ENCODE data around the gene RSRC2. TPM values are rescaled to one million over a fixed set of nuclear protein-coding genes. Genes with fewer than 3 reads are reported as not detected.
"Not testable (repeated sequence)": the region's sequence is repeated elsewhere in the genome, so short reads cannot be mapped to it uniquely, and the experiment has no call there.

The RSRC2 gene
- total and polyA plus RNA-seq, 7 experiments from 2014 or later = 32.1 to 249 (median 128) TPM

DNA sequence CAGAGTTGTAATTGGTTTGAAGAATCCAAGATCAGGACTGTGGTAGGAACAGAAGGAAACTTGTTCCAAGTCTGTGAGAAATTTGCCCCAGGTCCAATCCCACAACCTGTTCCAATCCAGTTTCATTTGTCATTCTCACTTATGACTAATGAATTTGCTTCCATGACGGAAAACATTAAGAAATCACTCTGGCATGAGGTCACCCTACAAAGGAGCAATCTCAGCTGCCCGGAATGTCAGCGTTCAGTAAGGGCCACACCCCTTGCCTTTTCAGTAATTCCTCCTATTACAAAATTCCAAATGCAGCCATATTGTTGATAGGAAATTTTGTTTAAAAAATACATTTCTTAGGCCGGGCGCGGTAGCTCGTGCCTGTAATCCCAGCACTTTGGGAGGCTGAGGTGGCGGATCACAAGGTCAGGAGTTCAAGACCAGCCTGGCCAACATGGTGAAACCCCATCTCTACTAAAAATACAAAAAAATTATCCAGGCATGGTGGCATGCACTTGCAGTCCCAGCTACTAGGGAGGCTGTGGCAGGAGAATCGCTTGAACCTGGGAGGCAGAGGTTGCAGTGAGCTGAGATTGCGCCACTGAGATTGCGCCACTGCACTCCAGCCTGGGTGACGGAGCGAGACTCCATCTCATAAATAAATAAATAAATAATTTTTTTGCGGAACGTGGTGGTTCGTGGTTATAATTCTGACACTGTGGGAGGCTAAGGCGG lies 62.3 kb downstream of the RSRC2 start:
- peak overlapping the region in 1 of 9 donors; percentile 43 for H3K27ac Mint-ChIP-seq
- H3K4me3 Mint-ChIP-seq; H3K4me1 Mint-ChIP-seq; H3K4me3 ChIP-seq (ENCODE audit: low read length); H3K36me3 ChIP-seq (ENCODE audit: control insufficient read depth in 2 of 3, insufficient read depth in 3 of 3, low read length in 3 of 3); H3K27me3 Mint-ChIP-seq; H3K9me3 Mint-ChIP-seq; H3K27me3 ChIP-seq (ENCODE audit: control insufficient read depth in 2 of 2, insufficient read depth in 2 of 2, low read length in 2 of 2); H3K36me3 Mint-ChIP-seq; H3K27ac ChIP-seq (ENCODE audit: low read depth, low read length); H3K9me3 ChIP-seq (ENCODE audit: control insufficient read depth in 2 of 3, low read length in 3 of 3); intact Hi-C loops (cut with micrococcal nuclease); H3K4me1 ChIP-seq (ENCODE audit: control insufficient read depth in 2 of 2, insufficient read depth in 2 of 2, low read length in 2 of 2): not testable (repeated sequence)
- CTCF ChIA-PET = interaction anchor here (0.6 to 1.1 kb wide), 2 partner anchors 65 kb away, joined by 3 read pairs; no protein-coding TSS in a partner anchor
- POLR2A ChIA-PET = interaction anchor here (1.1 to 1.7 kb wide), 2 partner anchors 12 to 38 kb away, joined by 3 read pairs; no protein-coding TSS in a partner anchor
- ATAC-seq = peak; percentile 66
- peak in 1 of 9 donors; percentile 16 for DNase-seq

DNA sequence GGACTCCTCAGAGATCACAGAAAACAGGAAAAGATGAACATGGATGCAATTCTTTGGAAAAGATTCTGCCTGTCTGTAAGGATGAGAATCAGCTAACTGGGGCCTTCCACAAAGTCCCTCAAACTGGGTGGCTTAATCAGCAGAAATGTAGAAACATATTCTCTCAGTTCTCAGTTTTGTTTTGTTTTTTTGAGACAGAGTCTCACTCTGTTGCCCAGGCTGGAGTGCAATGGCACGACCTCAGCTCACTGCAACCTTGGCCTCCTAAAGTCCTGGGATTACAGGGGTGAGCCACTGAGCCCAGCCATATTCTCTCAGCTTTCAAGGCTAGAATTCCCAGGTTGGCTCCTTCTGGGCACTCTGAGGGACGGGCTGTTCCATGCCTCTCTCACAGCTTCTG lies 66.1 kb downstream of the RSRC2 start:
- Mint-ChIP-seq H3K27ac (peak overlapping the region in 2 of 9 donors; percentile 0 to 12), H3K9me3 (no peaks in the 10 kb centered on the region), H3K4me1 (peaks cover 0 to 21% (median 3%) of the 10 kb centered on the region in 7 donors), H3K36me3 (no peaks in the 10 kb centered on the region), H3K27me3 (no peaks in the 10 kb centered on the region), H3K4me3 (no peak overlapping the region)
- POLR2A ChIA-PET = interaction anchor here (1.1 kb wide), 1 partner anchor 61 kb away, joined by 4 read pairs; no protein-coding TSS in a partner anchor
- CTCF ChIA-PET = interaction anchor here (0.6 kb wide), 1 partner anchor 124 kb away, joined by 5 read pairs; no protein-coding TSS in a partner anchor
- no peak for ATAC-seq
- no peak overlapping the region for H3K27ac ChIP-seq (ENCODE audit: low read depth, low read length)
- no peaks in the 10 kb centered on the region for H3K9me3 ChIP-seq (ENCODE audit: control insufficient read depth in 2 of 3, low read length in 3 of 3)
- H3K4me1 ChIP-seq (ENCODE audit: control insufficient read depth in 2 of 2, insufficient read depth in 2 of 2, low read length in 2 of 2) = no peaks in the 10 kb centered on the region
- no peak overlapping the region for H3K4me3 ChIP-seq (ENCODE audit: low read length)
- H3K36me3 ChIP-seq (ENCODE audit: control insufficient read depth in 2 of 3, insufficient read depth in 3 of 3, low read length in 3 of 3) = no peaks in the 10 kb centered on the region
- intact Hi-C loops (cut with micrococcal nuclease) = no loop called here
- no peak for DNase-seq
- H3K27me3 ChIP-seq (ENCODE audit: control insufficient read depth in 2 of 2, insufficient read depth in 2 of 2, low read length in 2 of 2) = no peaks in the 10 kb centered on the region

DNA sequence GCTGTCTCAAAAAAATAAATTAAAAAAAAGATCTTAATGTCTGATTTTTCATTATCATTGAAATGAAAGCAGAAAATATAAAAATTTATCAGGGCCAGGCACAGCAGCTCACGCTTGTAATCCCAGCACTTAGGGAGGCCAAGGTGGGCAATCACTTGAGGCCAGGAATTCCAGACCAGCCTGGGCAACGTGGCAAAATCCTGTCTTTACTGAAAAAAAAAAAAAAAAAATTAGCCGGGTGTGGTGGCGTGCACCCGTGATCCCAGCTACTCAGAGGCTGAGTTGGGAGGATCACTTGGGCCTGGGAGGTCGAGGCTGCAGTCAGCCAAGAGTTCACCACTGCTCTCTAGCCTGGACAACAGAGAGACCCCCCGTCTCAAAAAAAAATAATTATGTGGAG lies 66.7 kb downstream of the RSRC2 start:
- no peaks in the 10 kb centered on the region for H3K4me1 ChIP-seq (ENCODE audit: control insufficient read depth in 2 of 2, insufficient read depth in 2 of 2, low read length in 2 of 2)
- no peak overlapping the region for H3K4me3 Mint-ChIP-seq
- H3K36me3 ChIP-seq (ENCODE audit: control insufficient read depth in 2 of 3, insufficient read depth in 3 of 3, low read length in 3 of 3) = no peaks in the 10 kb centered on the region
- no peaks in the 10 kb centered on the region for H3K27me3 ChIP-seq (ENCODE audit: control insufficient read depth in 2 of 2, insufficient read depth in 2 of 2, low read length in 2 of 2)
- H3K9me3 ChIP-seq (ENCODE audit: control insufficient read depth in 2 of 3, low read length in 3 of 3) = no peaks in the 10 kb centered on the region
- ATAC-seq (no peak), DNase-seq (no peak)
- peaks cover 0 to 21% (median 3%) of the 10 kb centered on the region in 7 donors for H3K4me1 Mint-ChIP-seq
- H3K9me3 Mint-ChIP-seq = no peaks in the 10 kb centered on the region
- no peak overlapping the region for H3K27ac Mint-ChIP-seq
- ChIA-PET POLR2A (interaction anchor here (1.1 kb wide), 1 partner anchor 60 kb away, joined by 4 read pairs; no protein-coding TSS in a partner anchor), CTCF (no interaction called here)
- no peaks in the 10 kb centered on the region for H3K36me3 Mint-ChIP-seq
- no peak overlapping the region for H3K4me3 ChIP-seq (ENCODE audit: low read length)
- no peak overlapping the region for H3K27ac ChIP-seq (ENCODE audit: low read depth, low read length)
- intact Hi-C loops (cut with micrococcal nuclease) = no loop called here
- no peaks in the 10 kb centered on the region for H3K27me3 Mint-ChIP-seq

DNA sequence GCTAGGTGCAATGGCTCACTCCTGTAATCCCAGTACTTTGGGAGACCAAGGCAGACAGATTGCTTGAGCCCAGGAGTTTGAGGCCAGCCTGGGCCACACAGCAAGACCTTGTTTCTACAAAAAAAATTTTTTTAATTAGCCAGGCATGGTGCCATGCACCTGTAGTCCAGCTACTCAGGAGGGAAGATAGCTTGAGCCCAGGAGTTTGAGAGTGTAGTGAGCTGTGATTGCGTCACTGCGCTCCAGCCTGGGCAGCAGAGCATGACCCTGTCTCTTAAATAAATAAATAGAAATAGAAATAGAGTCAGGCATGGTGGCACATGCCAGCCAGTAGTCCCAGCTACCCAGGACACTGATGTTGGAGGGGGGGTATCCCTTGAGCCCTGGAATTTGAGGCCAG lies 67.5 kb downstream of the RSRC2 start:
- Histone ChIP-seq H3K4me3 (ENCODE audit: low read length) (no peak overlapping the region), H3K27me3 (ENCODE audit: control insufficient read depth in 2 of 2, insufficient read depth in 2 of 2, low read length in 2 of 2) (no peaks in the 10 kb centered on the region), H3K9me3 (ENCODE audit: control insufficient read depth in 2 of 3, low read length in 3 of 3) (no peaks in the 10 kb centered on the region), H3K27ac (ENCODE audit: low read depth, low read length) (no peak overlapping the region), H3K4me1 (ENCODE audit: control insufficient read depth in 2 of 2, insufficient read depth in 2 of 2, low read length in 2 of 2) (peaks cover under 1 to 5% of the 10 kb centered on the region in 2 donors), H3K36me3 (ENCODE audit: control insufficient read depth in 2 of 3, insufficient read depth in 3 of 3, low read length in 3 of 3) (no peaks in the 10 kb centered on the region)
- Mint-ChIP-seq H3K9me3 (no peaks in the 10 kb centered on the region), H3K27me3 (no peaks in the 10 kb centered on the region), H3K36me3 (no peaks in the 10 kb centered on the region), H3K27ac (no peak overlapping the region), H3K4me3 (no peak overlapping the region), H3K4me1 (peaks cover 4 to 28% (median 9%) of the 10 kb centered on the region in 7 donors)
- DNase-seq (no peak), ATAC-seq (no peak)
- POLR2A ChIA-PET = interaction anchor here (1.1 kb wide), 1 partner anchor 12 kb away, joined by 3 read pairs; no protein-coding TSS in a partner anchor
- intact Hi-C loops (cut with micrococcal nuclease) = no loop called here
- CTCF ChIA-PET = interaction anchor here (1.8 kb wide), 1 partner anchor 60 kb away, joined by 3 read pairs; no protein-coding TSS in a partner anchor

DNA sequence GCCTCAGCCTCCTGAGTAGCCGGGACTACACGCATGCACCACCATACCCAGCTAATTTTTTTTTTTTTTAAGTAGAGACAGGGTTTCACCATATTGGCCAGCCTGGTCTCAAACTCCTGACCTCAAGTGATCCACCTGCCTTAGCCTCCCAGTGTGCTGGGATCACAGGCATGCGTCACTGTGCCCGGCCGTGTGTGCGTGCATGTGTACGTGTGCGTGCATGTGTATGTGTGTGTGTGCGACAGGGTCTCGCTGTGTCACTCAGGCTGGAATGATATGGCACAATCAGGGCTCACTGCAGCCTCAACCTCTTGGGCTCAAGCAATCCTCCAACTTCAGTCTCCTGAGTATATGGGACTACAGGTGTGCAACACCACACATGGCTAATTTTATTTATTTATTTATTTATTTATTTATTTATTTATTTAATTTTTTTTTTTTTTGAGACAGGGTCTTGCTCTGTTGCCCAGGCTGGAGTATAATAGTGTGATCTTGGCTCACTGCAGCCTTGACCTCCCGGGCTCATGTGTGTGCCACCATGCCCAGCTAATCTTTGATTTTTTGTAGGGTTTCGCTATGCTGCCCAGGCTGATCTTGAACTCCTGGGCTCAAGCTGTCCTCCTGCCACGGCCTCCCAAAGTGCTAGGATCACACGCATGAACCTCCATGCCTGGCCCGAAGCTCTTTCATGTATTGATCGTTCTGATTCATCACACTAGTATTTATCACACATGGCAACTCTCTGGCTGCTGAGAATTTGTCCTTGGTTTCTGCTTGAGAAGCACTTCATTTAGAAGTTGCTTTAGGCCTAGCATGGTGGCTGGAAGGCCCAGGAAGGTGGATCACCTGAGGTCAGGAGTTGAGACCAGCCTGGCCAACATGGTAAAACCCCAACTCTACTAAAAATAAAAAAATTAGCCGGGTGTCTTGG lies 68.4 kb downstream of the RSRC2 start:
- ATAC-seq (no peak), DNase-seq (no peak)
- CTCF ChIA-PET = interaction anchor here (1.8 kb wide), 1 partner anchor 59 kb away, joined by 3 read pairs; no protein-coding TSS in a partner anchor
- H3K4me3 Mint-ChIP-seq = peak overlapping the region in 1 of 10 donors; percentile 17
- H3K36me3 ChIP-seq (ENCODE audit: control insufficient read depth in 2 of 3, insufficient read depth in 3 of 3, low read length in 3 of 3) = no peaks in the 10 kb centered on the region
- H3K27ac ChIP-seq (ENCODE audit: low read depth, low read length) = no peak overlapping the region
- peaks cover 9 to 13% of the 10 kb centered on the region in 2 donors for H3K4me1 ChIP-seq (ENCODE audit: control insufficient read depth in 2 of 2, insufficient read depth in 2 of 2, low read length in 2 of 2)
- H3K9me3 ChIP-seq (ENCODE audit: control insufficient read depth in 2 of 3, low read length in 3 of 3) = no peaks in the 10 kb centered on the region
- POLR2A ChIA-PET = interaction anchor here (1.1 kb wide), 1 partner anchor 13 kb away, joined by 3 read pairs; no protein-coding TSS in a partner anchor
- peaks cover 0 to 6% (median 0%) of the 10 kb centered on the region in 5 donors for H3K36me3 Mint-ChIP-seq
- H3K27me3 Mint-ChIP-seq = no peaks in the 10 kb centered on the region
- no peak overlapping the region for H3K4me3 ChIP-seq (ENCODE audit: low read length)
- H3K4me1 Mint-ChIP-seq = peaks cover 10 to 35% (median 18%) of the 10 kb centered on the region in 7 donors
- no peaks in the 10 kb centered on the region for H3K27me3 ChIP-seq (ENCODE audit: control insufficient read depth in 2 of 2, insufficient read depth in 2 of 2, low read length in 2 of 2)
- intact Hi-C loops (cut with micrococcal nuclease) = no loop called here
- H3K27ac Mint-ChIP-seq = peak overlapping the region in 3 of 9 donors; percentile 59 to 81 (median 63)
- H3K9me3 Mint-ChIP-seq = peaks cover 0 to 2% (median 0%) of the 10 kb centered on the region in 11 donors

DNA sequence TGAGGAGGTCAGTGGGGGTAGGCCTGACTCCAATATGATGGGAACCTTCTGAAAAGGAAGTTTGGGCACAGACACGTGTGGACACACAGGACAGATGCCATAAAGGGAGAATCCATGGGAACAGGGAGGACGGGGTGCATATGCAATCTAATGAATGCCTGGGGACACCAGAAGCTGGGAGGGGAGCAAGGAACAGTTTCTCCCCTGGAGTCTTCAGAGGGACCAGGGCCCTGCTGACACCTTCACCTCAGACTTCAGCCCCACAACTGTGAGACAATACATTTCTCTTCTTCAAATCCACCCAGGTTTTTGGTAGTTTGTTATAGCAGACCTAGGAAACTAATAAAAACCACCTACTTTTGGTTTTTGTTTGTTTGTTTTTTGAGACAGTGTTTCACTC lies 69.1 kb downstream of the RSRC2 start:
- Histone ChIP-seq H3K4me1 (ENCODE audit: control insufficient read depth in 2 of 2, insufficient read depth in 2 of 2, low read length in 2 of 2) (peaks cover 16 to 17% of the 10 kb centered on the region in 2 donors), H3K27me3 (ENCODE audit: control insufficient read depth in 2 of 2, insufficient read depth in 2 of 2, low read length in 2 of 2) (no peaks in the 10 kb centered on the region), H3K36me3 (ENCODE audit: control insufficient read depth in 2 of 3, insufficient read depth in 3 of 3, low read length in 3 of 3) (no peaks in the 10 kb centered on the region), H3K9me3 (ENCODE audit: control insufficient read depth in 2 of 3, low read length in 3 of 3) (no peaks in the 10 kb centered on the region), H3K27ac (ENCODE audit: low read depth, low read length) (no peak overlapping the region), H3K4me3 (ENCODE audit: low read length) (no peak overlapping the region)
- DNase-seq (no peak), ATAC-seq (no peak)
- POLR2A ChIA-PET = no interaction called here
- Mint-ChIP-seq H3K4me1 (peaks cover 16 to 43% (median 25%) of the 10 kb centered on the region in 7 donors), H3K36me3 (peaks cover 0 to 6% (median 0%) of the 10 kb centered on the region in 5 donors), H3K4me3 (peak overlapping the region in 1 of 10 donors; percentile 17), H3K27me3 (no peaks in the 10 kb centered on the region), H3K9me3 (peaks cover 0 to 2% (median 0%) of the 10 kb centered on the region in 11 donors), H3K27ac (peak overlapping the region in 4 of 9 donors; percentile 17 to 81 (median 61))
- intact Hi-C loops (cut with micrococcal nuclease) = no loop called here
- CTCF ChIA-PET = no interaction called here
